Heart left ventricle (tissue), 16 donors: Measurements from ENCODE around the gene GRIP1. TPM values are rescaled to one million over a fixed set of nuclear protein-coding genes. Genes with fewer than 3 reads are reported as not detected.

ENCODE experiments used
- ATAC-seq, 4 donors: fragments of 200-7000 bp; cut with Tn5 transposase; one replicate each; pipeline ENCODE4 v1.9.1; 2020 to 2022; ENCODE audit warnings: moderate library complexity in 4 of 4, mild to moderate bottlenecking in 3 of 4, moderate number of reproducible peaks in 1 of 4
- DNase-seq, 5 donors: peaks; one replicate each; pipeline ENCODE4 v3.0.0-alpha.2; 2020
- H3K27ac ChIP-seq, 12 donors: fragments of 200-600 bp; sonication (generic) in 4 of 12; one replicate each; pipeline versions ENCODE4 v1.5.0 to v1.8.0; 2016 to 2022; ENCODE audit warnings: mild to moderate bottlenecking in 2 of 12
- H3K27me3 ChIP-seq, 9 donors: fragments of 200-600 bp; sonication (generic) in 2 of 9; one replicate each; pipeline versions ENCODE4 v1.5.1 to v1.8.0; 2016 to 2022; ENCODE audit warnings: mild to moderate bottlenecking in 3 of 9
- H3K36me3 ChIP-seq, 9 donors: fragments of 200-600 bp; sonication (generic) in 2 of 9; one replicate each; pipeline versions ENCODE4 v1.5.0 to v1.8.0; 2018 to 2022; ENCODE audit warnings: mild to moderate bottlenecking in 2 of 9
- H3K4me1 ChIP-seq, 12 donors: fragments of 200-600 bp; sonication (generic) in 4 of 12; one replicate each; pipeline versions ENCODE4 v1.5.0 to v1.8.0; 2016 to 2022; ENCODE audit warnings: mild to moderate bottlenecking in 3 of 12
- H3K4me3 ChIP-seq, 12 donors: fragments of 200-600 bp; sonication (generic) in 4 of 12; one replicate each; pipeline versions ENCODE4 v1.5.0 to v1.8.0; 2017 to 2022; ENCODE audit warnings: mild to moderate bottlenecking in 9 of 12, moderate library complexity in 4 of 12
- H3K9me3 ChIP-seq, 12 donors: fragments of 200-600 bp; sonication (generic) in 4 of 12; one replicate each; pipeline versions ENCODE4 v1.5.0 to v1.8.0; 2016 to 2022; ENCODE audit warnings: mild to moderate bottlenecking in 1 of 12
- CTCF ChIP-seq, 12 donors: fragments of 200-600 bp; sonication (generic) in 4 of 12; IDR thresholded peaks; one replicate each; pipeline versions ENCODE4 v1.5.0 to v1.8.0; 2018 to 2022; ENCODE audit warnings: antibody characterized with exemption in 12 of 12, mild to moderate bottlenecking in 5 of 12
- POLR2A ChIP-seq, 2 donors: fragments of 450-650 bp; IDR thresholded peaks; one replicate each; pipeline ENCODE4 v1.6.1; 2017; ENCODE audit warnings: antibody characterized with exemption in 2 of 2, mild to moderate bottlenecking in 2 of 2, moderate library complexity in 2 of 2
- WGBS, 4 donors: extraction: QIAGEN DNeasy Blood & Tissue Kit in 2 of 4; methylation state at CpG; one replicate each; pipeline versions ENCODE4 v1.1.5 to v1.1.7; 2013 to 2018; 5-methylcytosine and 5-hydroxymethylcytosine counted together
- intact Hi-C, 10 donors: fragments of 100-400 bp; cut with DNase I; formaldehyde crosslinking; loops; one replicate each; pipeline versions ENCODE4 v1.11.1 to v1.14.2; 2022
- polyA plus RNA-seq, 2 donors: library from polyadenylated mRNA; stranded (reverse); fragments of 200-250 nt; gene quantifications; one replicate each; pipeline ENCODE4 v1.2.3, GENCODE V29; 2013
- total RNA-seq, 9 donors: library from RNA; depleted of rRNA in 2 of 9; stranded (reverse); fragments of >200 nt in 2 of 9; fragmentation: NEBNext Ultra II Directional in 3 of 9; extraction: Animal tissue kit (Norgen Biotek cat#: 25700) in 3 of 9; gene quantifications; one replicate each; pipeline versions ENCODE4 v1.1.0 to v1.2.4, GENCODE V29; 2016 to 2023
- donor health status: ischemic (EF 13 %, LVEDD 7.1; RV severe dilation, severe dysfunction).
- donor health status: healthy with polysubstance abuse.
- donor health status: DM: no; HTN: yes; CAD: no.
- donor health status: DM: no; HTN: no; CAD: no.
- donor health status: ischemic (EF 25% LVEDD 6.9; RV normal size, moderate dysfunction).
- donor health status: ischemic (EF 25% LVEDD 5.7; RV mildly dilated, moderate dysfunction).
- donor health status: healthy.
- donor health status: DM: yes; HTN: yes; CAD: no.
- donor health status: ischemic (EF 35%, LVEDD 5.7; RV mildly dilated, moderate dysfunction).
- donor health status: nonischemic (EF 11% LVEDD 7.7; RV severe dilation, severe dysfunction).
- donor health status: DM: yes; HTN: yes; CAD: no.
- donor health status: PGD.
- donor health status: ischemic (EF 29% LVEDD 5.4; RV normal size, mild dysfunction).
- donor health status: nonischemic (EF 23%, LVEDD 6.1; RV moderate dilation, normal function).

GRIP1 gene
- total and polyA plus RNA-seq, 11 donors, result 0.30 to 8.4 (median 1.5) TPM

GRCh38 chr12:66699738-66700482 lies 21.0 kb upstream of the GRIP1 start:
- H3K27me3 ChIP-seq, result peaks cover 0 to 21% (median 0%) of the 10 kb centered on the region in 9 donors
- H3K27ac ChIP-seq, result no peak overlapping the region
- H3K36me3 ChIP-seq, result no peaks in the 10 kb centered on the region
- 68 to 80% (median 73%) methylated on average over 4 of the region's 4 CpGs for WGBS, 4 donors
- no peak for TF ChIP-seq CTCF (IDR thresholded peaks at IDR 0.05)
- intact Hi-C loops, result loop anchor here in 6 of 10 donors (10.0 kb wide), 6 partner anchors 155 to 555 kb away; no protein-coding TSS in a partner anchor
- H3K4me1 ChIP-seq, result no peaks in the 10 kb centered on the region
- no peak overlapping the region for H3K4me3 ChIP-seq
- ATAC-seq, result no peak
- H3K9me3 ChIP-seq, result no peaks in the 10 kb centered on the region
- no peak for DNase-seq

- intact Hi-C loops, result loop anchor here in 5 of 10 donors (10.0 kb wide), 5 partner anchors 156 to 554 kb away; no protein-coding TSS in a partner anchor
- Histone ChIP-seq H3K4me1 (no peaks in the 10 kb centered on the region), H3K4me3 (no peak overlapping the region), H3K27me3 (peaks cover 0 to 22% (median 0%) of the 10 kb centered on the region in 9 donors), H3K27ac (no peak overlapping the region), H3K36me3 (no peaks in the 10 kb centered on the region), H3K9me3 (no peaks in the 10 kb centered on the region)
- no peak for TF ChIP-seq POLR2A (IDR thresholded peaks at IDR 0.05)
- TF ChIP-seq CTCF (IDR thresholded peaks at IDR 0.05), result no peak
- no peak for ATAC-seq
- WGBS, 4 donors, result 72 to 78% (median 77%) methylated on average over 4 of the region's 4 CpGs
- no peak for DNase-seq
These were observed 19.7 kb upstream of the GRIP1 start for GRCh38 chr12:66698558-66698957.

GRCh38 chr12:66697404-66697803 lies 18.5 kb upstream of the GRIP1 start:
- no peak for TF ChIP-seq CTCF (IDR thresholded peaks at IDR 0.05)
- no peak for TF ChIP-seq POLR2A (IDR thresholded peaks at IDR 0.05)
- WGBS, 4 donors, result 66 to 76% (median 75%) methylated on average over 3 of the region's 3 CpGs
- H3K4me1 ChIP-seq, result no peaks in the 10 kb centered on the region
- H3K27ac ChIP-seq, result no peak overlapping the region
- no peak for ATAC-seq
- DNase-seq, result no peak
- intact Hi-C loops, result loop anchor here in 5 of 10 donors (10.0 kb wide), 5 partner anchors 157 to 553 kb away; no protein-coding TSS in a partner anchor
- H3K27me3 ChIP-seq, result peaks cover 0 to 16% (median 0%) of the 10 kb centered on the region in 9 donors
- H3K36me3 ChIP-seq, result no peaks in the 10 kb centered on the region
- H3K4me3 ChIP-seq, result no peak overlapping the region
- no peaks in the 10 kb centered on the region for H3K9me3 ChIP-seq

- 53 to 61% (median 56%) methylated on average over 5 of the region's 5 CpGs for WGBS, 4 donors
- intact Hi-C loops, result loop anchor here in 6 of 10 donors (5.0 to 10.0 kb wide), 7 partner anchors 160 to 550 kb away; no protein-coding TSS in a partner anchor
These were observed 16.1 kb upstream of the GRIP1 start for GRCh38 chr12:66694666-66695613.

More at GRCh38 chr12:66694666-66695613, 16.1 kb upstream of the GRIP1 start:
- DNase-seq (no peak), ATAC-seq (no peak)
- Histone ChIP-seq H3K4me3 (no peak overlapping the region), H3K9me3 (no peaks in the 10 kb centered on the region), H3K27me3 (peaks cover 0 to 7% (median 0%) of the 10 kb centered on the region in 9 donors), H3K27ac (no peak overlapping the region), H3K36me3 (no peaks in the 10 kb centered on the region), H3K4me1 (no peaks in the 10 kb centered on the region)
- TF ChIP-seq POLR2A (IDR thresholded peaks at IDR 0.05), result no peak
